ENCODE measurements around the gene PIH1D1. TPM values are rescaled to one million over a fixed set of nuclear protein-coding genes. Genes with fewer than 3 reads are reported as not detected.

Gene PIH1D1
- total and polyA plus RNA-seq, 2 of the 8 experiments (the other 6 are each of a cell fraction or from before 2014, with no cell fraction given) = 146 to 195 TPM

DNA sequence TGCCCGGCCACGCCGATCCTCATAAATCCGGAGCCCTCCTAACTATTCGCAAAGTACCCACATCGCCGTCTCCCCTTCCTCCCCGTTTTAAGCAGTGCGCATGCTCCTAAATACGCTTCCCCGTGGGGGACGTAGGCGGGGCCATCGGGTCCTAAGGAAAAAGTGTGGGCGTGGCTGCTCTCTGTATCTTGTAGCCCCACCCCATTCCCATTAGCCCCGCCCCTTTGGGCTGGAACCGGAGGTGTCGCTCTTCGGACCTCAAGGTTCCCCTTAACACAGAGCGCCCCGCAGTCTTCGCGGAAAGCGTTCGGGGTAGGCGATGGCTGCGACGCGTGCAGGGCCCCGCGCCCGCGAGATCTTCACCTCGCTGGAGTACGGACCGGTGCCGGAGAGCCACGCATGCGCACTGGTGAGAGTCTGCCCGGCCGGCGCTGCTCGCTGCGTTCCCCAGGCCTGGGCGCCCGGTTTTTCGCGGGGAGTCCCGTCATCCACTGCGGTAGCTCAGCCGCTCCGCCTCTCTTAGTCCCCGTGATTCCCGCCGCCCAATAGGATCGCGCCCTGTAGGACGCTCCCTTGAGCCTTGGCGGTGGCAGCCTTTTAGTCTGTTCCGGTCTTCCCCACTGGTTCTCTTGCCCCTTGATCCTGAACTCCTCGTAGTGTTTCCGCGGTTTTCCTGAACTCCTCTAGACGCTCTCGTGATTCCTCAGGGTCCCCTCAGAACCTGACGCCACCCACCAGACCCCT lies 1.6 kb upstream of the PIH1D1 start, which contains the start of gene ALDH16A1 (continued):
- peak in 1 of 2 experiments; percentile 66; a peak in 1 of 4 replicates for TF ChIP-seq SIN3A (conservative IDR thresholded peaks at IDR 0.05 in 1 of 2, IDR thresholded peaks at IDR 0.05 in 1 of 2; ENCODE audit: low read depth in 1 of 2, low read length in 2 of 2)
- no peak for TF ChIP-seq YY1 (IDR thresholded peaks at IDR 0.05; ENCODE audit: low read depth, low read length)
- TF ChIP-seq TAF1 (IDR thresholded peaks at IDR 0.05; ENCODE audit: low read depth, low read length) = peak; percentile 94
- no peak for TF ChIP-seq SP4 (IDR thresholded peaks at IDR 0.05; ENCODE audit: low read length)
- 0 out of 2 replicates have a peak, but pooled peaks have one; percentile 64 for TF ChIP-seq RBBP5 (IDR thresholded peaks at IDR 0.05; ENCODE audit: borderline replicate concordance, low read depth, low read length)
- TF ChIP-seq KDM1A (IDR thresholded peaks at IDR 0.05; ENCODE audit: borderline replicate concordance, low read length) = no peak
- peak; percentile 96 for TF ChIP-seq TBP (IDR thresholded peaks at IDR 0.05; ENCODE audit: low read depth, low read length)
- peak; percentile 98 for TF ChIP-seq POLR2AphosphoS5 (IDR thresholded peaks at IDR 0.05; ENCODE audit: low read depth, low read length)
- no peak for TF ChIP-seq POU5F1 (IDR thresholded peaks at IDR 0.05; ENCODE audit: low read depth, low read length)
- no peak for TF ChIP-seq FOSL1 (IDR thresholded peaks at IDR 0.05; ENCODE audit: insufficient read depth, low read depth, low read length)
- TF ChIP-seq EGR1 (IDR thresholded peaks at IDR 0.05; ENCODE audit: borderline replicate concordance, low read depth, low read length) = no peak
- TF ChIP-seq POLR2A (IDR thresholded peaks at IDR 0.05; ENCODE audit: control extremely low read depth in 1 of 2, low read depth in 2 of 2, low read length in 2 of 2) = peak; percentile 90 to 99
- TF ChIP-seq CBX5 (IDR thresholded peaks at IDR 0.05; ENCODE audit: low read depth, low read length) = no peak
- TF ChIP-seq NANOG (IDR thresholded peaks at IDR 0.05; ENCODE audit: insufficient read depth, low read depth, low read length, poor library complexity, severe bottlenecking) = no peak
- TF ChIP-seq GABPA (IDR thresholded peaks at IDR 0.05; ENCODE audit: borderline replicate concordance, insufficient read depth, low read length) = no peak
- TF ChIP-seq SRF (IDR thresholded peaks at IDR 0.05; ENCODE audit: low read depth, low read length) = no peak
- TF ChIP-seq ZNF274 (IDR thresholded peaks at IDR 0.05; ENCODE audit: borderline replicate concordance, extremely low read depth, low read length) = no peak
- peak; percentile 86 for TF ChIP-seq NRF1 (IDR thresholded peaks at IDR 0.05; ENCODE audit: low read depth, low read length)
- TF ChIP-seq BRCA1 (IDR thresholded peaks at IDR 0.05; ENCODE audit: low read depth, low read length) = peak; percentile 25; the same call in 1 of the 2 replicates
- TF ChIP-seq, protein P1, sequence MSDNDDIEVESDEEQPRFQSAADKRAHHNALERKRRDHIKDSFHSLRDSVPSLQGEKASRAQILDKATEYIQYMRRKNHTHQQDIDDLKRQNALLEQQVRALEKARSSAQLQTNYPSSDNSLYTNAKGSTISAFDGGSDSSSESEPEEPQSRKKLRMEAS (IDR thresholded peaks at IDR 0.05) = peak; percentile 64; the same call in 1 of the 2 replicates
- TF ChIP-seq PHF8 (conservative IDR thresholded peaks at IDR 0.05; ENCODE audit: low read depth, low read length) = peak; percentile 91
- TF ChIP-seq KDM5A (IDR thresholded peaks at IDR 0.05; ENCODE audit: low read length) = no peak
- TF ChIP-seq RXRA (IDR thresholded peaks at IDR 0.05; ENCODE audit: insufficient read depth, low read depth, low read length) = no peak
- peak; percentile 45 for TF ChIP-seq KDM4A (IDR thresholded peaks at IDR 0.05; ENCODE audit: low read depth, low read length, severe bottlenecking)
- TF ChIP-seq TAF7 (optimal IDR thresholded peaks at IDR 0.05; ENCODE audit: borderline replicate concordance, low read depth, low read length) = peak; percentile 20

Data from H1 (cell line).